ENCODE results near the gene TRIM38.
"Not testable (repeated sequence)": the region's sequence is repeated elsewhere in the genome, so short reads cannot be mapped to it uniquely, and the experiment has no call there.

Gene TRIM38

GRCh38 chr6:26006086-26006939 lies 43.7 kb downstream of the TRIM38 start:
- no peaks in the 10 kb centered on the region for H3K27me3 Mint-ChIP-seq
- ATAC-seq (replicated peaks; ENCODE audit: extremely low read depth, poor library complexity, severe bottlenecking) = no peak
- no peak overlapping the region for H3K27ac Mint-ChIP-seq (ENCODE audit: low read depth)
- H3K4me3 Mint-ChIP-seq = no peak overlapping the region
- no peak for DNase-seq (ENCODE audit: low spot score in 2 of 2)
- peaks cover 1% of the 10 kb centered on the region for H3K36me3 Mint-ChIP-seq (ENCODE audit: insufficient read depth)
- no peaks in the 10 kb centered on the region for H3K9me3 Mint-ChIP-seq
- no peaks in the 10 kb centered on the region for H3K4me1 Mint-ChIP-seq

GRCh38 chr6:26006940-26007305 lies 44.3 kb downstream of the TRIM38 start:
- not testable (repeated sequence) for ATAC-seq (replicated peaks; ENCODE audit: extremely low read depth, poor library complexity, severe bottlenecking); DNase-seq (ENCODE audit: low spot score in 2 of 2); H3K4me3 Mint-ChIP-seq; H3K36me3 Mint-ChIP-seq (ENCODE audit: insufficient read depth); H3K4me1 Mint-ChIP-seq; H3K27me3 Mint-ChIP-seq; H3K27ac Mint-ChIP-seq (ENCODE audit: low read depth); H3K9me3 Mint-ChIP-seq

DNA sequence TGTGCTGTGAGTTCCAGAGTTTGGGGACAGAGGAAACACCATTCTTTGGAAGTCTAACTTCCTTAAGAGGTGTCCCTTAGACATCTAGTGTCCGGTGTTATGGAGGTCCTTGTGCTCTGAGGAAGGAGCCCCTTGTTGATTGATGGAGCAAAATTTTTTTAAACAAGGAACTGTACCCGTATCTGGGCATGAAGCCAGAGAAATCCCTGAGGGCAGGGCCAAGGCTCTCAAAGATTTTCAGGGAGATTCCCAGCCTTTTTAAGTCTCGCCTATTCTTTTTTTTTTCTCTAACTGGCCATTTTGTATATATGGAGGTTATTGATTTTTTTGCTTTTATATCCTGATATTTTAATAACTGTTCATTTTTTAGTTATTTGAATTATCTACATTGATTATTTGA lies 45.9 kb downstream of the TRIM38 start:
- Mint-ChIP-seq H3K27ac (ENCODE audit: low read depth) (no peak overlapping the region), H3K9me3 (no peaks in the 10 kb centered on the region), H3K4me1 (no peaks in the 10 kb centered on the region)

GRCh38 chr6:26009817-26010216 lies 47.2 kb downstream of the TRIM38 start:
- Mint-ChIP-seq H3K4me1 (no peaks in the 10 kb centered on the region), H3K9me3 (no peaks in the 10 kb centered on the region), H3K36me3 (ENCODE audit: insufficient read depth) (peaks cover 1% of the 10 kb centered on the region), H3K27ac (ENCODE audit: low read depth) (no peak overlapping the region), H3K4me3 (no peak overlapping the region), H3K27me3 (no peaks in the 10 kb centered on the region)
- no peak for DNase-seq (ENCODE audit: low spot score in 2 of 2)
- no peak for ATAC-seq (replicated peaks; ENCODE audit: extremely low read depth, poor library complexity, severe bottlenecking)

More for the DNA sequence above, 45.9 kb downstream of the TRIM38 start:
- H3K4me3 Mint-ChIP-seq = no peak overlapping the region
- no peak for ATAC-seq (replicated peaks; ENCODE audit: extremely low read depth, poor library complexity, severe bottlenecking)
- H3K27me3 Mint-ChIP-seq = no peaks in the 10 kb centered on the region
- peaks cover 1% of the 10 kb centered on the region for H3K36me3 Mint-ChIP-seq (ENCODE audit: insufficient read depth)
- no peak for DNase-seq (ENCODE audit: low spot score in 2 of 2)

GRCh38 chr6:26012061-26012460 lies 49.5 kb downstream of the TRIM38 start:
- H3K4me3 Mint-ChIP-seq = no peak overlapping the region
- H3K4me1 Mint-ChIP-seq = no peaks in the 10 kb centered on the region
- no peak overlapping the region for H3K27ac Mint-ChIP-seq (ENCODE audit: low read depth)
- ATAC-seq (replicated peaks; ENCODE audit: extremely low read depth, poor library complexity, severe bottlenecking) (no peak), DNase-seq (ENCODE audit: low spot score in 2 of 2) (no peak)
- H3K36me3 Mint-ChIP-seq (ENCODE audit: insufficient read depth) = peaks cover 2% of the 10 kb centered on the region
- H3K27me3 Mint-ChIP-seq = no peaks in the 10 kb centered on the region
- H3K9me3 Mint-ChIP-seq = no peaks in the 10 kb centered on the region

- H3K27me3 Mint-ChIP-seq; DNase-seq (ENCODE audit: low spot score in 2 of 2); H3K27ac Mint-ChIP-seq (ENCODE audit: low read depth); ATAC-seq (replicated peaks; ENCODE audit: extremely low read depth, poor library complexity, severe bottlenecking); H3K4me1 Mint-ChIP-seq; H3K9me3 Mint-ChIP-seq; H3K4me3 Mint-ChIP-seq; H3K36me3 Mint-ChIP-seq (ENCODE audit: insufficient read depth): not testable (repeated sequence)
Observed at GRCh38 chr6:26014386-26014785, 51.8 kb downstream of the TRIM38 start.

DNA sequence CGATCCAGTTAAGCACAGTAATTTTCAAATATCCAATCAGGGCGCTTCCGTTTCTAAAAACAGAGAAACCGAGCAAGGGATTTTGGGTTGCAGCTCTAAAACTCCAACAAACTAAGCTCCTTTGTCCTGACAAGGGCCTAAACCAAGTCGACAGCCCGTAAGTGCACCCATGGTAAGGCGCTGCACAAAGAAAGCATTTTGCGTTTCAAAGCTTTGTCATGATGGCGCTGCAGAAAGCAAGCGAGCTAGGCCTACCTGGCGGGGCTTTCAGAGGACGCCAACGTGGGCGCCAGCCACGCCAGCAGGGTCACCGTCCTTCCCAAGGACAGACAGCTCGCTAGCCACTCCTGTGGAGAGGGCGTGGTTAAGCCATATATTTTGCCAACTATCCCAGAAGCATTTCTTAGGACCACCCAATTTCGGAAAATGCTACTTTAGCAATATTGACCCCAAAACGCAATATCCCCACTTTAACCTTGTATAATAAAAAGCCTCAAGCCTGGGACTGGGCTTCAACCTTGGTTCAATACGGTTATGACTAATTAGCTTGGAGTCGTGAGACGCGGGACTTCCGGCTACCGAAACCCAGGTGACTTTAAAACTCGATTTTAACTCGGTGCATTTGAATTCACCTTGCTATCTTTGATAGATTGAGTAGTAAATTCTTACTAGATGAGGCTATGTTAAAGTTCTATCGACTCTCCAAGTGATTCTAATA lies 53.8 kb downstream of the TRIM38 start:
- peaks cover 27% of the 10 kb centered on the region for H3K36me3 Mint-ChIP-seq (ENCODE audit: insufficient read depth)
- no peaks in the 10 kb centered on the region for H3K9me3 Mint-ChIP-seq
- H3K4me1 Mint-ChIP-seq = peaks cover 6% of the 10 kb centered on the region
- DNase-seq (ENCODE audit: low spot score in 2 of 2) = no peak
- H3K4me3 Mint-ChIP-seq = no peak overlapping the region
- H3K27me3 Mint-ChIP-seq = no peaks in the 10 kb centered on the region
- no peak overlapping the region for H3K27ac Mint-ChIP-seq (ENCODE audit: low read depth)
- no peak for ATAC-seq (replicated peaks; ENCODE audit: extremely low read depth, poor library complexity, severe bottlenecking)

GRCh38 chr6:26016963-26017631 lies 54.5 kb downstream of the TRIM38 start:
- peak overlapping the region; percentile 51 for H3K4me3 Mint-ChIP-seq
- DNase-seq (ENCODE audit: low spot score in 2 of 2) (no peak), ATAC-seq (replicated peaks; ENCODE audit: extremely low read depth, poor library complexity, severe bottlenecking) (no peak)
- peaks cover 13% of the 10 kb centered on the region for H3K4me1 Mint-ChIP-seq
- no peaks in the 10 kb centered on the region for H3K27me3 Mint-ChIP-seq
- H3K27ac Mint-ChIP-seq (ENCODE audit: low read depth) = no peak overlapping the region
- no peaks in the 10 kb centered on the region for H3K9me3 Mint-ChIP-seq
- peaks cover 34% of the 10 kb centered on the region for H3K36me3 Mint-ChIP-seq (ENCODE audit: insufficient read depth)

DNA sequence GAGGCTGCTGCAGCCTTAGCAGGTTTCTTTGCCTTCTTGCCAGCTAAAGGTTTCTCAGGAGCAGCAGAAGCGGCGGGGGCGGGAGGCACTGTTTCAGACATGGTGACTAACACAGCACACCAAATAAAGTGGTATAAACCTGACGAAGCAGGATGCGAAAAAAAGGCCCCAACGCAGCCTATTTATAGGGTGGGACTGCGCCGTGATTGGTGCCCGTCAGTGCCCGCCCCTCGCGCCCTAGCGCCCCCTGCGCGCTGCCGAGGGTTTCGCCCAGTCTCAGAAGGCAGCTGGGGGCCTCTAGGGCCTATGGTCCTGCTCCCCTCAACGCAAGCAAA lies 55.0 kb downstream of the TRIM38 start:
- Mint-ChIP-seq H3K27me3 (no peaks in the 10 kb centered on the region), H3K4me1 (peaks cover 16% of the 10 kb centered on the region), H3K27ac (ENCODE audit: low read depth) (no peak overlapping the region), H3K36me3 (ENCODE audit: insufficient read depth) (peaks cover 34% of the 10 kb centered on the region), H3K4me3 (peak overlapping the region; percentile 51), H3K9me3 (no peaks in the 10 kb centered on the region)
- ATAC-seq (replicated peaks; ENCODE audit: extremely low read depth, poor library complexity, severe bottlenecking) = no peak
- DNase-seq (ENCODE audit: low spot score in 2 of 2) = peak in 1 of 2 donors; percentile 47

GRCh38 chr6:26019261-26019830 lies 56.7 kb downstream of the TRIM38 start:
- ATAC-seq (replicated peaks; ENCODE audit: extremely low read depth, poor library complexity, severe bottlenecking) (no peak), DNase-seq (ENCODE audit: low spot score in 2 of 2) (no peak)
- Mint-ChIP-seq H3K4me3 (no peak overlapping the region), H3K27me3 (no peaks in the 10 kb centered on the region), H3K9me3 (no peaks in the 10 kb centered on the region), H3K4me1 (peaks cover 16% of the 10 kb centered on the region), H3K36me3 (ENCODE audit: insufficient read depth) (peaks cover 34% of the 10 kb centered on the region), H3K27ac (ENCODE audit: low read depth) (peak overlapping the region; percentile 98)

DNA sequence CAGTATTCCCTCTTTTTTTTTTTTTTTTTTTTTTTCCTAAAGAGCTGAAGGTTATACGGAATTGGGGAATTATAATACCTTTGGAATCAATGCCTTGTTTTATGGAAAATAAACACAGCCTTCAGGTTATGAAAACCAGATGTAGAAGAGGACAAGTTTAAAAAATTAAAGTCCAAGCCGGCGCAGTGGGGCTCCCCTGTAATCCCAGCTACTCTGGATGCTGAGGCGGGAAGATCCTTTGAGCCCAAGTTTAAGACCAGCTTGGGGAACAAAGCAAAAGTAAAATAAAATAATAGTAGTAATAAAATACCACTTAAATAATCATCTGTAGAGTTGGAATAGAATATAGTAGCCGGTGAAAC lies 57.3 kb downstream of the TRIM38 start:
- H3K4me1 Mint-ChIP-seq = peaks cover 16% of the 10 kb centered on the region

GRCh38 chr6:26020329-26021000 lies 57.9 kb downstream of the TRIM38 start:
- peak; percentile 50 for ATAC-seq (replicated peaks; ENCODE audit: extremely low read depth, poor library complexity, severe bottlenecking)
- Mint-ChIP-seq H3K36me3 (ENCODE audit: insufficient read depth) (peaks cover 34% of the 10 kb centered on the region), H3K9me3 (no peaks in the 10 kb centered on the region), H3K4me1 (peaks cover 16% of the 10 kb centered on the region), H3K27ac (ENCODE audit: low read depth) (peak overlapping the region; percentile 98), H3K4me3 (peak overlapping the region; percentile 82), H3K27me3 (no peaks in the 10 kb centered on the region)
- DNase-seq (ENCODE audit: low spot score in 2 of 2) = peak; percentile 73 to 84

More for the DNA sequence above, 57.3 kb downstream of the TRIM38 start:
- Mint-ChIP-seq H3K9me3 (no peaks in the 10 kb centered on the region), H3K27me3 (no peaks in the 10 kb centered on the region), H3K27ac (ENCODE audit: low read depth) (peak overlapping the region; percentile 98), H3K4me3 (peak overlapping the region; percentile 82), H3K36me3 (ENCODE audit: insufficient read depth) (peaks cover 34% of the 10 kb centered on the region)
- no peak for DNase-seq (ENCODE audit: low spot score in 2 of 2)
- ATAC-seq (replicated peaks; ENCODE audit: extremely low read depth, poor library complexity, severe bottlenecking) = no peak

Data from central memory CD8-positive, alpha-beta T cell (primary cell).